H1 (cell line): ENCODE data around the gene HMGCLL1. TPM values are rescaled to one million over a fixed set of nuclear protein-coding genes. Genes with fewer than 3 reads are reported as not detected.

Experiments used
- ATF3 ChIP-seq: IDR thresholded peaks from 2 replicates; pipeline ENCODE4 v1.6.1; 2011; ENCODE audit warnings: low read depth, mild to moderate bottlenecking, low read length; ENCODE audit not compliant: insufficient read depth
- NANOG ChIP-seq: IDR thresholded peaks from 2 replicates; pipeline ENCODE4 v1.6.1; 2011; ENCODE audit warnings: low read length, low read depth, mild to moderate bottlenecking, inconsistent platforms; ENCODE audit not compliant: insufficient read depth, poor library complexity, severe bottlenecking
- NRF1 ChIP-seq: IDR thresholded peaks from 2 replicates; pipeline ENCODE4 v1.6.1; 2011; ENCODE audit warnings: mild to moderate bottlenecking, low read depth, low read length, improper control_type of control experiment
- SP4 ChIP-seq: IDR thresholded peaks from 2 replicates; pipeline ENCODE4 v1.6.1; 2012; ENCODE audit warnings: low read length, inconsistent platforms
- TAF7 ChIP-seq: optimal IDR thresholded peaks from 2 replicates; pipeline ENCODE3; 2011; ENCODE audit warnings: low read depth, mild to moderate bottlenecking, inconsistent platforms, low read length, moderate library complexity, borderline replicate concordance
- TEAD4 ChIP-seq: IDR thresholded peaks from 2 replicates; pipeline ENCODE4 v1.6.1; 2012; ENCODE audit warnings: low read depth, low read length, inconsistent platforms, mixed read lengths
- polyA plus RNA-seq, 7 experiments: library from polyadenylated mRNA; depleted of rRNA in 3 of 7; stranded (reverse) in 5 of 7; unstranded in 2 of 7; fragments of >200 nt in 5 of 7; fragments of 200-250 nt in 2 of 7; gene quantifications; 1 replicate in 5 of 7; 2 replicates in 1 of 7; 4 replicates in 1 of 7; pipeline versions ENCODE4 v1.2.1 to v1.2.3, GENCODE V29; 2011 to 2013; ENCODE audit warnings: missing spikeins in 2 of 7, mixed read lengths in 2 of 7
- total RNA-seq: library from RNA; stranded (reverse); fragmentation: NEBNext Ultra II Directional; extraction: Animal tissue kit (Norgen Biotek cat#: 25700); gene quantifications from 2 replicates; pipeline ENCODE4 v1.2.1, GENCODE V29; 2021

The HMGCLL1 gene
- total and polyA plus RNA-seq, 2 of the 8 experiments (the other 6 are each of a cell fraction or from before 2014, with no cell fraction given), result 0.06 to 0.41 TPM

DNA sequence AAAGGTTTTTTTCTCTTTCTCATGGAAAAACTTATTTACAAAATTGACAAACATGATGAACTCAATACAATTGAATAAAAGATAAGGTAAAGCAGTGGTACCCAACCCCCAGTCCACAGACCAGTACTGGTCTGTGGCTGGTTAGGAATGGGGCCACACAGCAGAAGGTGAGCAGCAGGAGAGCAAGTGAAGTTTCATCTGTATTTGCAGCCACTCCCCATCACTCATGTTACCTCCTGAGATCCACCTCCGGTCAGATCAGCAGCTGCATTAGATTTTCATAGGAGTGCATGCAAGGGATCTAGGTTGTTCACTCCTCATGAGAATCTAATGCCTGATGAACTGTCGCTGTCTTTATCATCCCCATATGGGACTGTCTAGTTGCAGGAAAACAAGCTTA lies 47.5 kb downstream of the HMGCLL1 start (continued):
- TF ChIP-seq NANOG (no peak), ATF3 (no peak), TAF7 (no peak), NRF1 (no peak), SP4 (no peak), TEAD4 (no peak)
